Central memory CD8-positive, alpha-beta T cell (primary cell): ENCODE results near the gene ITGB5.

Experiments used
- ATAC-seq: fragments of 150-1000 bp; cut with Tn5 transposase; replicated peaks from 2 replicates; pipeline ENCODE4 v1.10.0; 2022; ENCODE audit warnings: mild to moderate bottlenecking, moderate FRiP score, moderate number of reproducible peaks; ENCODE audit not compliant: poor library complexity, severe bottlenecking; ENCODE audit errors: extremely low read depth
- DNase-seq, 2 donors: peaks; one replicate each; pipeline ENCODE4 v3.0.0; 2021; ENCODE audit warnings: low spot score in 2 of 2
- H3K27ac Mint-ChIP-seq: one replicate; pipeline ENCODE4 v1.8.0; 2022; ENCODE audit warnings: low read depth, mild to moderate bottlenecking, moderate library complexity, mixed read lengths
- H3K27me3 Mint-ChIP-seq: one replicate; pipeline ENCODE4 v1.8.0; 2022; ENCODE audit warnings: mixed read lengths
- H3K36me3 Mint-ChIP-seq: one replicate; pipeline ENCODE4 v1.8.0; 2022; ENCODE audit warnings: mild to moderate bottlenecking, moderate library complexity, mixed read lengths; ENCODE audit not compliant: insufficient read depth
- H3K4me1 Mint-ChIP-seq: one replicate; pipeline ENCODE4 v1.8.0; 2022; ENCODE audit warnings: mixed read lengths
- H3K4me3 Mint-ChIP-seq: one replicate; pipeline ENCODE4 v1.8.0; 2022; ENCODE audit warnings: mild to moderate bottlenecking, moderate library complexity, mixed read lengths
- H3K9me3 Mint-ChIP-seq: one replicate; pipeline ENCODE4 v1.8.0; 2022; ENCODE audit warnings: mixed read lengths

Gene ITGB5

GRCh38 chr3:124770336-124771082 is 116.7 kb downstream of the ITGB5 start:
- Mint-ChIP-seq H3K36me3 (no peaks in the 10 kb centered on the region), H3K27ac (no peak overlapping the region), H3K9me3 (no peaks in the 10 kb centered on the region), H3K4me3 (no peak overlapping the region), H3K4me1 (no peaks in the 10 kb centered on the region), H3K27me3 (peaks cover 20% of the 10 kb centered on the region)
- DNase-seq (no peak), ATAC-seq (no peak)

- no peak for ATAC-seq
- no peak for DNase-seq
- H3K4me1 Mint-ChIP-seq = no peaks in the 10 kb centered on the region
- no peak overlapping the region for H3K27ac Mint-ChIP-seq
- peaks cover 20% of the 10 kb centered on the region for H3K27me3 Mint-ChIP-seq
- H3K9me3 Mint-ChIP-seq = no peaks in the 10 kb centered on the region
- H3K4me3 Mint-ChIP-seq = no peak overlapping the region
- H3K36me3 Mint-ChIP-seq = no peaks in the 10 kb centered on the region
These were observed 117.7 kb downstream of the ITGB5 start for GRCh38 chr3:124769462-124769861.

- H3K36me3 Mint-ChIP-seq = no peaks in the 10 kb centered on the region
- H3K27ac Mint-ChIP-seq = no peak overlapping the region
- ATAC-seq = no peak
- H3K4me1 Mint-ChIP-seq = no peaks in the 10 kb centered on the region
- no peak for DNase-seq
- peaks cover 20% of the 10 kb centered on the region for H3K27me3 Mint-ChIP-seq
- H3K4me3 Mint-ChIP-seq = no peak overlapping the region
- H3K9me3 Mint-ChIP-seq = no peaks in the 10 kb centered on the region
These were observed 118.4 kb downstream of the ITGB5 start for GRCh38 chr3:124768812-124769211.

GRCh38 chr3:124767691-124768090 is 119.5 kb downstream of the ITGB5 start:
- Mint-ChIP-seq H3K4me1 (no peaks in the 10 kb centered on the region), H3K27ac (no peak overlapping the region), H3K4me3 (no peak overlapping the region), H3K27me3 (peaks cover 20% of the 10 kb centered on the region), H3K9me3 (no peaks in the 10 kb centered on the region), H3K36me3 (no peaks in the 10 kb centered on the region)
- DNase-seq (no peak), ATAC-seq (no peak)

GRCh38 chr3:124767264-124767663 is 119.9 kb downstream of the ITGB5 start:
- Mint-ChIP-seq H3K27me3 (peaks cover 16% of the 10 kb centered on the region), H3K9me3 (no peaks in the 10 kb centered on the region), H3K36me3 (no peaks in the 10 kb centered on the region), H3K4me3 (no peak overlapping the region), H3K27ac (no peak overlapping the region), H3K4me1 (no peaks in the 10 kb centered on the region)
- no peak for ATAC-seq
- DNase-seq = no peak

GRCh38 chr3:124766113-124767095 is 120.8 kb downstream of the ITGB5 start:
- Mint-ChIP-seq H3K4me3 (no peak overlapping the region), H3K9me3 (no peaks in the 10 kb centered on the region), H3K27ac (no peak overlapping the region), H3K4me1 (peaks cover 2% of the 10 kb centered on the region), H3K36me3 (no peaks in the 10 kb centered on the region), H3K27me3 (peaks cover 10% of the 10 kb centered on the region)
- no peak for ATAC-seq
- no peak for DNase-seq

GRCh38 chr3:124765197-124765840 is 121.8 kb downstream of the ITGB5 start:
- ATAC-seq (no peak), DNase-seq (no peak)
- H3K36me3 Mint-ChIP-seq = no peaks in the 10 kb centered on the region
- no peak overlapping the region for H3K27ac Mint-ChIP-seq
- H3K4me3 Mint-ChIP-seq = no peak overlapping the region
- peaks cover 5% of the 10 kb centered on the region for H3K4me1 Mint-ChIP-seq
- H3K27me3 Mint-ChIP-seq = peaks cover 10% of the 10 kb centered on the region
- no peaks in the 10 kb centered on the region for H3K9me3 Mint-ChIP-seq

GRCh38 chr3:124764746-124765145 is 122.4 kb downstream of the ITGB5 start:
- ATAC-seq (no peak), DNase-seq (no peak)
- H3K27me3 Mint-ChIP-seq = peaks cover 7% of the 10 kb centered on the region
- H3K36me3 Mint-ChIP-seq = no peaks in the 10 kb centered on the region
- H3K4me1 Mint-ChIP-seq = peaks cover 5% of the 10 kb centered on the region
- no peak overlapping the region for H3K4me3 Mint-ChIP-seq
- no peak overlapping the region for H3K27ac Mint-ChIP-seq
- no peaks in the 10 kb centered on the region for H3K9me3 Mint-ChIP-seq

- Mint-ChIP-seq H3K27ac (no peak overlapping the region), H3K27me3 (no peaks in the 10 kb centered on the region), H3K9me3 (no peaks in the 10 kb centered on the region), H3K4me3 (no peak overlapping the region), H3K36me3 (no peaks in the 10 kb centered on the region), H3K4me1 (peaks cover 5% of the 10 kb centered on the region)
- no peak for DNase-seq
- no peak for ATAC-seq
These were observed 123.4 kb downstream of the ITGB5 start for GRCh38 chr3:124763644-124764358.

- Mint-ChIP-seq H3K4me3 (no peak overlapping the region), H3K9me3 (no peaks in the 10 kb centered on the region), H3K36me3 (no peaks in the 10 kb centered on the region), H3K27me3 (no peaks in the 10 kb centered on the region), H3K4me1 (peaks cover 5% of the 10 kb centered on the region), H3K27ac (no peak overlapping the region)
- DNase-seq = no peak
- no peak for ATAC-seq
These were observed 124.0 kb downstream of the ITGB5 start for GRCh38 chr3:124763206-124763605.

- peaks cover 5% of the 10 kb centered on the region for H3K4me1 Mint-ChIP-seq
- ATAC-seq (no peak), DNase-seq (no peak)
- no peak overlapping the region for H3K27ac Mint-ChIP-seq
- H3K4me3 Mint-ChIP-seq = no peak overlapping the region
- no peaks in the 10 kb centered on the region for H3K36me3 Mint-ChIP-seq
- H3K9me3 Mint-ChIP-seq = no peaks in the 10 kb centered on the region
- H3K27me3 Mint-ChIP-seq = no peaks in the 10 kb centered on the region
These were observed 124.5 kb downstream of the ITGB5 start for GRCh38 chr3:124762661-124763011.

GRCh38 chr3:124761935-124762660 is 125.1 kb downstream of the ITGB5 start:
- DNase-seq (no peak), ATAC-seq (no peak)
- no peaks in the 10 kb centered on the region for H3K27me3 Mint-ChIP-seq
- H3K27ac Mint-ChIP-seq = peak overlapping the region; percentile 19
- H3K4me1 Mint-ChIP-seq = peaks cover 5% of the 10 kb centered on the region
- H3K36me3 Mint-ChIP-seq = no peaks in the 10 kb centered on the region
- no peak overlapping the region for H3K4me3 Mint-ChIP-seq
- no peaks in the 10 kb centered on the region for H3K9me3 Mint-ChIP-seq
